NCI-H526 treated with DMSO at 0.1 percent for 48 hours (cell line): ENCODE measurements around the gene SHROOM1.

Source experiments
- DNase-seq: peaks from one replicate; lab custom pipeline; 2025; lab: John Stamatoyannopoulos, UW

SHROOM1 gene

GRCh38 chr5:132824426-132824825 is 6.0 kb downstream of the SHROOM1 start:
- DNase-seq = no peak

DNA sequence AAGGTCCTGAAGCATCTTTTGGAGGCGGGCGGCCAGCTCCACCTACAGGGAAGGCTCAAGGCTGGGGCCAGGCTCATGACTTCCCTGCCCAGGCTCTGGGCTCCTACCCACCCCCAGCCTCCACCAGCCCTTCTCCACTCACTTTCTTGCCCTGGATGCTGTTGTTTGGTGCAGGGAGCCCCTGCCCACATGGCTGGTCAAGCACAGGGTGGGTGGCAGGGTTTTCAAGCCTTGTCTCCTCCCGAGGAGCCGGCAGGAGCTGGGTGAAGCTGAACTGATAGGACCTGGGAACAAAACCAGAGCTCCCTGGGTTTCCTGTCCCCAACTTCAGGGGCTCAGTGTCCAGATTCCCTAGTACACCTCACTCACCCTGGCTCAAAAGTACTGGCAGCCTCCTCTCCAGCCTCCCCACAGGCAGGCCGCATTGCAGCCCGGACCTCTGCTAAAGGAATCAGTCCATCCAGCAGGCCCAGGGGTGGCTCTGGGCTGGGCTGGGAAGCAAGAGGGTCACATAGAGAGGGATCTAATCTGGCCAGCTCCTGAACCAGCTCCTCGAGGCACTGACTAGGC is 6.9 kb downstream of the SHROOM1 start:
- DNase-seq = no peak

DNA sequence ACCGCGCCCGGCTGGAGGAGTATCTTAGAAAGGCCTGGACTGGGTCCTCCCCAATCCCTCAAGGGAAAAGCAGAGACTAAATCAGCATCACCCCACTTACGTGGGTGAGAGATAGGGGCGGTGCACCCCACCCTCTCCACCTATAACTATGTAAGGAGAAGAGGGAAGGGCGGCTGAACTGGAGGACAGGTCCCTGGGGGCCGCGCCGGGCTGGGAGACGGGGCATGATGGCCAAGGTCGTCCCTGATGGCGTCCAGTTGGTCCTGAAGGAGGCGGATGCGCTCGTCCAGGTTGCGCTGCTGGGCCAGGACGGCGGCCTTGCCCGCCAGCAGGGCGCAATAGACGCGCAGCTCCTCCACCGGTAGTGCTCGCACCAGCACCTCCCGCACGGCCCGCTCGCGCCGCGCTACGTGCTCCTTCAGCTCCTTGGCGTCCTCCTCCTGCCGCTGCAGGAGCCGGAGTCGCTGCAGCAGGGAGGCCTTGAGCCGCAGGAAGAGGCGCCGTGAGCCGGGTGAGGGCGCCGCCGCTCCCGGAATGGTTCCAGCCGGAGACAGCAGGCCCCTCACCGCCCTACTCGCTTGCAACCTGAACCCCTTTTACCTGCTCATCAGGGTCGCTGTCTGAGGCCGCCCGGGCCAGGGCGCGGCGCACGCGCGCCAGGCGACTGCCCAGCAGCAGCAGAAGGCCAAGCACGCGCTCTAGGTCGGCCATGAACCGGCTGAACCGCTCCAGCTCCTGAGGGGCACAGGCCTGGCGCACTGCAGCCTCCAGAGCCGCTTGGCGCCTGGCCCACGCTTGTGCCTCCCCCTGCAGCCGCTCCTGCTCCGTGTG is 7.6 kb downstream of the SHROOM1 start:
- DNase-seq = peak; percentile 9

DNA sequence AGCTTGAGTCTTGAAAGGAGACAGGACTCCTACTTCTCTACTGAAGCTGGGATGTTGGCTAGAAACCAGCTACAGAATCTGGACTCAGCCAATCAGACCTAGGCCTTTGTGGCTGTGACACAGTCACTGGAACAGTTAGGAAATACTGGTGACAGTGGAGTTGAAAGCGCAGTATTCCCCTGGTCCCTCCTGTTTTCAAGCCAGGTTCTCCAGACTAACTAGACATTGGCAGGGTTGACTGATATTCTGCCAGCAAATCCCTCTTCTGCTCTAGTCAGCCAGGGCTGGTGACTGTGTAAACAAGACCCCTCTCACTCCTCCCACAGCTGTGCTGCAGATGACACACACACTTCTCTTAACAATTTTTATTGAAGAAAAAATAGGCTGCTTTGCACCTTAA is 8.7 kb downstream of the SHROOM1 start:
- DNase-seq = no peak

GRCh38 chr5:132821350-132821749 is 9.1 kb downstream of the SHROOM1 start:
- no peak for DNase-seq

GRCh38 chr5:132820162-132820754 is 10.2 kb downstream of the SHROOM1 start:
- peak; percentile 60 for DNase-seq

DNA sequence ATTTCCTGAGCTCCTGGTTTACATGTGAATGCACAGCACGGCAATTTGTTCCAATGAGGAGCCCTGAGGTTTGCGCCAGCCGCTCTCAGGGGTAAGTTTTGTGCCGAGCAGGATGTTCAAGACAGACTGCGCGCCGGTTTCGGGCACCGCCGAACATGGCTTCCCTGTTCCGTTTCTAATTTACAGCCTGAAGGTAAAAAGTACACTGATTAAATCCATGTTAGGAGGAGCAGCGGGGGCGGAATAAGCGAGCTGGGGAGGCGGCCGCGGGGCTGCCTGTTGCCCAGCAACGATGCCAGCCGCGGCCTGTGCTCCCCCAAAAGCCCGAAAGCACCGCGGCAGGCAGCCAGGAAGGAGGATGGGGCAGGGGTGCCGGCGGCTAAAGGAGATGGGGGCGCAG is 11.0 kb downstream of the SHROOM1 start:
- no peak for DNase-seq

GRCh38 chr5:132817011-132817410 is 13.4 kb downstream of the SHROOM1 start:
- no peak for DNase-seq

DNA sequence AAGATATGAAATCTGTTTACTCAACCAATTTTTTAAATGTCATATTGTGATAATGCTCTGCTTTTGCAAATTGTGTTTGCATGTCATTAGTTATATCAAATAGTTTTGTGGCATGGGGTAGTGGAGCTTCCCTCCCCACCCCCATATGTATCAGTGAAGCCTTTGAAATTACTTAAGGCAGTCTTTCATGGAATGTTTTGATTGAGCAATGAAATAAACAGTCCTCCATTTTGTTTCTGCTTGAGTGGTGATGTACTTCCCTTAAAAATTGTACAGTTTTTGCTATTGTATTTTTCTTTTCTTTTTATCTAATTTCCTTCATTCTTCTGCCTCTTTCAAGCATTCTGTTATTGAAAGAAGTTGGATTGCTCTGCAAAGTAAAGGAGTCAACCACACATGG is 13.9 kb downstream of the SHROOM1 start:
- DNase-seq = no peak

DNA sequence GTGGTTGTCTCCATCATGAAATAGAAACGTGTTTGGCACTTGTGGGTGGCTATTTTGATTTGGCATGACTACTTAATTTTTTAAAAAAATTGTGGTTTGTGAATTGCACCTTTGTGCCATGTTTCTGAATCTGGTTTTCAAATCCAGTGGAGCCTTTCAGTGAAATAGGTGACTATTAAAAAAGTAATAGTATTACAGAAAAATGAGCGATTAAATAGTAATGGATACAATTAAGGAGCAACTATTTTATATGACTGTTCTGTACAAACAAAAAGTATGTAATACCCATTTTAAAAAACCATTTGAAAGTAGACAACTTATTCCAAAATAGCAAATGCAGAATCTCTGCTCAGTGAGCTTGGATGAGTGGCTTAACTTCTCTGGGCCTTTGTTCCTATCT is 14.4 kb downstream of the SHROOM1 start:
- no peak for DNase-seq

- DNase-seq = no peak
These were observed 15.0 kb downstream of the SHROOM1 start for GRCh38 chr5:132815454-132815853.

- DNase-seq = no peak
These were observed 15.7 kb downstream of the SHROOM1 start for GRCh38 chr5:132814503-132815294.

DNA sequence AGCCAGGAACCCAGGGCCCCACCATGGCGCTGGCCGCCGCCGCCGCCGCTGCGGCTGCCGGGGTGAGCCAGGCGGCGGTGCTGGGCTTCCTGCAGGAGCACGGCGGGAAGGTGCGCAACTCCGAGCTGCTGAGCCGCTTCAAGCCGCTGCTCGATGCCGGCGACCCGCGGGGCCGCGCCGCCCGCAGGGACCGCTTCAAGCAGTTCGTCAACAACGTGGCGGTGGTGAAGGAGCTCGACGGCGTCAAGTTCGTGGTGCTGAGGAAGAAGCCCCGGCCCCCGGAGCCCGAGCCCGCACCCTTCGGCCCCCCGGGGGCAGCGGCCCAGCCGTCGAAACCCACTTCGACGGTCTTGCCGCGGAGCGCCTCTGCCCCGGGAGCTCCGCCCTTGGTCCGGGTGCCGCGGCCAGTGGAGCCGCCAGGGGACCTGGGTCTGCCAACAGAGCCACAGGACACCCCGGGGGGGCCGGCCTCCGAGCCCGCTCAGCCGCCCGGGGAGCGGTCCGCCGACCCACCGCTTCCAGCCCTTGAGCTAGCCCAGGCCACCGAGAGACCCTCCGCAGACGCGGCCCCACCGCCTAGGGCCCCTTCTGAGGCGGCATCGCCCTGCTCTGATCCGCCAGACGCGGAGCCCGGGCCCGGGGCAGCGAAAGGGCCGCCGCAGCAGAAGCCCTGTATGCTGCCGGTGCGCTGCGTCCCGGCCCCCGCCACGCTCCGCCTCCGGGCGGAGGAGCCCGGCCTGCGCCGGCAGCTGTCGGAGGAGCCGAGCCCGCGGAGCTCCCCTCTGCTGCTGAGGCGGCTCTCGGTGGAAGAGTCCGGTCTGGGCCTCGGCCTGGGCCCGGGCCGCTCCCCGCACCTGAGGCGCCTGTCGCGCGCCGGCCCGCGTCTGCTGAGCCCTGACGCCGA is 16.6 kb downstream of the SHROOM1 start:
- DNase-seq = no peak

- DNase-seq = peak; percentile 41
These were observed 17.5 kb downstream of the SHROOM1 start, which contains the start of gene SOWAHA for GRCh38 chr5:132812781-132813598. Gene SOWAHA, plus strand, starts transcription at chr5:132813302. Its CDS starts 320 bp downstream, at chr5:132813622.

DNA sequence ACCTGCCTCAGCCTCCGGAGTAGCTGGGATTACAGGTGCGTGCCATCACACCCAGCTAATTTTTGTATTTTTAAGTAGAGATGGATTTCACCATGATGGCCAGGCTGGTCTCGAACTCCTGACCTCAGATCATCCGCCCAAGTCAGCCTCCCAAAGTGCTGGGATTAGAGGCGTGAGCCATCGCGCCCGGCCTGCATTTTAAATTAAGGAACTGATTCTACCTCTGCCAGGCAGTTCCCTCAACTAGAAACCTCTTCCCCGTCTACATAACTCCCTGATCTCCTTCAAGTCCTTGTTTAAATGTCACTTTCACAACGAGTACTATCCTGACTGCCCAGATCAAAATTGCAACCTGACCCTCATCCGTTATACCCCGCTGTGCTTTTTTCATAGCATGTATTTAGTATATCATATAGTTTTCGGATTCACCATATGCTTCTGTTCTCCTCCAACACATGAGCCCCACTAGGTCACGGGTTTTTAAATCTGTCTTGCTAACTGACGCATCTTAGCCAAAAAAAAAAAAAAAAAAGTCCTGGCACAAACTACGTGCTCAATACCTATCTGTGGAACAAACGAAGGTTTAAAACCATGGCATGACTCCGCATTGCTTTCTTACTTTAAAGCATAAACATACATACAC is 18.2 kb downstream of the SHROOM1 start:
- DNase-seq = no peak

GRCh38 chr5:132810605-132811004 is 19.8 kb downstream of the SHROOM1 start:
- DNase-seq = no peak

GRCh38 chr5:132808866-132809265 is 21.6 kb downstream of the SHROOM1 start:
- no peak for DNase-seq

GRCh38 chr5:132808448-132808847 is 22.0 kb downstream of the SHROOM1 start:
- no peak for DNase-seq

GRCh38 chr5:132807163-132807838 is 23.1 kb downstream of the SHROOM1 start:
- DNase-seq = peak; percentile 58
